OCI-LY7 (cell line): ENCODE measurements around the gene FAP.
A peak's percentile ranks its signal among the peaks of the same experiment; 100 is the strongest.

Experiments
- CTCF ChIP-seq: fragments of 200-600 bp; sonication (generic); conservative IDR thresholded peaks from 2 replicates; pipeline ENCODE4 v1.5.1; 2014; ENCODE audit warnings: mild to moderate bottlenecking, antibody characterized with exemption, low read length, moderate library complexity, mixed read lengths
- EZH2phosphoT487 ChIP-seq: fragments of 200-600 bp; sonication (generic); IDR thresholded peaks from 2 replicates; pipeline ENCODE4 v1.6.1; 2018; ENCODE audit warnings: low read depth, borderline replicate concordance, mild to moderate bottlenecking, mixed run types, antibody characterized with exemption, low read length, moderate library complexity, mixed read lengths

GRCh38 chr2:162155093-162155492, 88.2 kb downstream of the FAP start:
- TF ChIP-seq CTCF, result peak; percentile 43
- no peak for TF ChIP-seq EZH2phosphoT487
